Heart left ventricle (tissue), 16 donors: ENCODE results near the gene CD300LF. TPM values are rescaled to one million over a fixed set of nuclear protein-coding genes. Genes with fewer than 3 reads are reported as not detected.
A peak's percentile ranks its signal among the peaks of the same experiment; 100 is the strongest.

Experiments
- ATAC-seq, 4 donors: fragments of 200-7000 bp; cut with Tn5 transposase; one replicate each; pipeline ENCODE4 v1.9.1; 2020 to 2022; ENCODE audit warnings: moderate library complexity in 4 of 4, mild to moderate bottlenecking in 3 of 4, moderate number of reproducible peaks in 1 of 4
- DNase-seq, 5 donors: peaks; one replicate each; pipeline ENCODE4 v3.0.0-alpha.2; 2020
- H3K27ac ChIP-seq, 12 donors: fragments of 200-600 bp; sonication (generic) in 4 of 12; one replicate each; pipeline versions ENCODE4 v1.5.0 to v1.8.0; 2016 to 2022; ENCODE audit warnings: mild to moderate bottlenecking in 2 of 12
- H3K27me3 ChIP-seq, 9 donors: fragments of 200-600 bp; sonication (generic) in 2 of 9; one replicate each; pipeline versions ENCODE4 v1.5.1 to v1.8.0; 2016 to 2022; ENCODE audit warnings: mild to moderate bottlenecking in 3 of 9
- H3K36me3 ChIP-seq, 9 donors: fragments of 200-600 bp; sonication (generic) in 2 of 9; one replicate each; pipeline versions ENCODE4 v1.5.0 to v1.8.0; 2018 to 2022; ENCODE audit warnings: mild to moderate bottlenecking in 2 of 9
- H3K4me1 ChIP-seq, 12 donors: fragments of 200-600 bp; sonication (generic) in 4 of 12; one replicate each; pipeline versions ENCODE4 v1.5.0 to v1.8.0; 2016 to 2022; ENCODE audit warnings: mild to moderate bottlenecking in 3 of 12
- H3K4me3 ChIP-seq, 12 donors: fragments of 200-600 bp; sonication (generic) in 4 of 12; one replicate each; pipeline versions ENCODE4 v1.5.0 to v1.8.0; 2017 to 2022; ENCODE audit warnings: mild to moderate bottlenecking in 9 of 12, moderate library complexity in 4 of 12
- H3K9me3 ChIP-seq, 12 donors: fragments of 200-600 bp; sonication (generic) in 4 of 12; one replicate each; pipeline versions ENCODE4 v1.5.0 to v1.8.0; 2016 to 2022; ENCODE audit warnings: mild to moderate bottlenecking in 1 of 12
- CTCF ChIP-seq, 12 donors: fragments of 200-600 bp; sonication (generic) in 4 of 12; IDR thresholded peaks; one replicate each; pipeline versions ENCODE4 v1.5.0 to v1.8.0; 2018 to 2022; ENCODE audit warnings: antibody characterized with exemption in 12 of 12, mild to moderate bottlenecking in 5 of 12
- POLR2A ChIP-seq, 2 donors: fragments of 450-650 bp; IDR thresholded peaks; one replicate each; pipeline ENCODE4 v1.6.1; 2017; ENCODE audit warnings: antibody characterized with exemption in 2 of 2, mild to moderate bottlenecking in 2 of 2, moderate library complexity in 2 of 2
- WGBS, 4 donors: extraction: QIAGEN DNeasy Blood & Tissue Kit in 2 of 4; methylation state at CpG; one replicate each; pipeline versions ENCODE4 v1.1.5 to v1.1.7; 2013 to 2018; 5-methylcytosine and 5-hydroxymethylcytosine counted together
- intact Hi-C, 10 donors: fragments of 100-400 bp; cut with DNase I; formaldehyde crosslinking; loops; one replicate each; pipeline versions ENCODE4 v1.11.1 to v1.14.2; 2022
- polyA plus RNA-seq, 2 donors: library from polyadenylated mRNA; stranded (reverse); fragments of 200-250 nt; gene quantifications; one replicate each; pipeline ENCODE4 v1.2.3, GENCODE V29; 2013
- total RNA-seq, 9 donors: library from RNA; depleted of rRNA in 2 of 9; stranded (reverse); fragments of >200 nt in 2 of 9; fragmentation: NEBNext Ultra II Directional in 3 of 9; extraction: Animal tissue kit (Norgen Biotek cat#: 25700) in 3 of 9; gene quantifications; one replicate each; pipeline versions ENCODE4 v1.1.0 to v1.2.4, GENCODE V29; 2016 to 2023
- donor health status: ischemic (EF 13 %, LVEDD 7.1; RV severe dilation, severe dysfunction).
- donor health status: healthy with polysubstance abuse.
- donor health status: DM: no; HTN: yes; CAD: no.
- donor health status: DM: no; HTN: no; CAD: no.
- donor health status: ischemic (EF 25% LVEDD 6.9; RV normal size, moderate dysfunction).
- donor health status: ischemic (EF 25% LVEDD 5.7; RV mildly dilated, moderate dysfunction).
- donor health status: healthy.
- donor health status: DM: yes; HTN: yes; CAD: no.
- donor health status: ischemic (EF 35%, LVEDD 5.7; RV mildly dilated, moderate dysfunction).
- donor health status: nonischemic (EF 11% LVEDD 7.7; RV severe dilation, severe dysfunction).
- donor health status: DM: yes; HTN: yes; CAD: no.
- donor health status: PGD.
- donor health status: ischemic (EF 29% LVEDD 5.4; RV normal size, mild dysfunction).
- donor health status: nonischemic (EF 23%, LVEDD 6.1; RV moderate dilation, normal function).

Gene CD300LF
- total and polyA plus RNA-seq, 11 donors = 0.15 to 7.0 (median 0.42) TPM; not detected in 2

- DNase-seq (no peak), ATAC-seq (no peak)
- 75 to 83% (median 81%) methylated on average over 4 of the region's 4 CpGs for WGBS, 4 donors
- no peak for TF ChIP-seq POLR2A (IDR thresholded peaks at IDR 0.05)
- TF ChIP-seq CTCF (IDR thresholded peaks at IDR 0.05) = no peak
- peaks cover 0 to 7% (median 0%) of the 10 kb centered on the region in 9 donors for H3K27me3 ChIP-seq
- H3K4me1 ChIP-seq = peaks cover 0 to 20% (median 0%) of the 10 kb centered on the region in 12 donors
- H3K4me3 ChIP-seq = no peak overlapping the region
- no peaks in the 10 kb centered on the region for H3K9me3 ChIP-seq
- intact Hi-C loops = no loop called here
- no peaks in the 10 kb centered on the region for H3K36me3 ChIP-seq
- no peak overlapping the region for H3K27ac ChIP-seq
These were observed 18.6 kb downstream of the CD300LF start for GRCh38 chr17:74694081-74694480.

GRCh38 chr17:74691151-74691550, 21.6 kb downstream of the CD300LF start:
- no peak for ATAC-seq
- 68 to 83% (median 76%) methylated on average over 8 of the region's 8 CpGs for WGBS, 4 donors
- DNase-seq = no peak
- Histone ChIP-seq H3K36me3 (no peaks in the 10 kb centered on the region), H3K27ac (peak overlapping the region in 1 of 12 donors; percentile 91), H3K9me3 (no peaks in the 10 kb centered on the region), H3K27me3 (peaks cover 0 to 7% (median 0%) of the 10 kb centered on the region in 9 donors), H3K4me1 (peaks cover 0 to 39% (median 0%) of the 10 kb centered on the region in 12 donors), H3K4me3 (no peak overlapping the region)
- intact Hi-C loops = no loop called here
- TF ChIP-seq CTCF (IDR thresholded peaks at IDR 0.05) (no peak), POLR2A (IDR thresholded peaks at IDR 0.05) (no peak)

GRCh38 chr17:74690409-74690825, 22.3 kb downstream of the CD300LF start:
- peak overlapping the region in 1 of 12 donors; percentile 91 for H3K27ac ChIP-seq
- intact Hi-C loops = no loop called here
- ATAC-seq = peak; percentile 42 to 84 (median 67)
- peaks cover 0 to 9% (median 0%) of the 10 kb centered on the region in 9 donors for H3K27me3 ChIP-seq
- no peak for DNase-seq
- no peaks in the 10 kb centered on the region for H3K36me3 ChIP-seq
- 61 to 69% (median 65%) methylated on average over 6 of the region's 6 CpGs for WGBS, 4 donors
- H3K4me1 ChIP-seq = peaks cover 0 to 39% (median 0%) of the 10 kb centered on the region in 12 donors
- no peaks in the 10 kb centered on the region for H3K9me3 ChIP-seq
- TF ChIP-seq CTCF (IDR thresholded peaks at IDR 0.05) = no peak
- no peak for TF ChIP-seq POLR2A (IDR thresholded peaks at IDR 0.05)
- H3K4me3 ChIP-seq = no peak overlapping the region

- DNase-seq (no peak), ATAC-seq (no peak)
- H3K4me1 ChIP-seq = peaks cover 0 to 45% (median 0%) of the 10 kb centered on the region in 12 donors
- TF ChIP-seq POLR2A (IDR thresholded peaks at IDR 0.05) (no peak), CTCF (IDR thresholded peaks at IDR 0.05) (no peak)
- H3K27me3 ChIP-seq = peaks cover 0 to 13% (median 0%) of the 10 kb centered on the region in 9 donors
- peak overlapping the region in 1 of 12 donors; percentile 91 for H3K27ac ChIP-seq
- no peak overlapping the region for H3K4me3 ChIP-seq
- H3K36me3 ChIP-seq = no peaks in the 10 kb centered on the region
- H3K9me3 ChIP-seq = no peaks in the 10 kb centered on the region
- WGBS, 4 donors = 74 to 93% (median 89%) methylated on average over 3 of the region's 3 CpGs
- intact Hi-C loops = no loop called here
These were observed 24.8 kb downstream of the CD300LF start for GRCh38 chr17:74687886-74688285.
